Measurements from ENCODE around the gene LRRC23. TPM values are rescaled to one million over a fixed set of nuclear protein-coding genes. Genes with fewer than 3 reads are reported as not detected.

Gene LRRC23
- total and polyA plus RNA-seq, 2 donors from 2014 or later, result 16.6 to 19.7 TPM

- no peak for TF ChIP-seq CTCF (IDR thresholded peaks at IDR 0.05; ENCODE audit: borderline replicate concordance, extremely low read depth, insufficient read depth)
- H3K4me1 ChIP-seq (ENCODE audit: control insufficient read depth in 2 of 3, insufficient read depth in 2 of 3, low read depth in 1 of 3, low read length in 3 of 3), result peaks cover 0 to 41% (median 27%) of the 10 kb centered on the region in 3 donors
- H3K27me3 ChIP-seq (ENCODE audit: control insufficient read depth, insufficient read depth, low read length), result no peaks in the 10 kb centered on the region
- no peak for FAIRE-seq
- peak overlapping the region in 1 of 3 donors; percentile 72 for H3K4me3 ChIP-seq (ENCODE audit: low read length in 3 of 3)
- H3K9me3 ChIP-seq (ENCODE audit: control insufficient read depth in 2 of 3, insufficient read depth in 1 of 3, low read length in 3 of 3), result no peaks in the 10 kb centered on the region
- no peaks in the 10 kb centered on the region for H3K36me3 ChIP-seq (ENCODE audit: control insufficient read depth in 2 of 3, insufficient read depth in 3 of 3, low read length in 3 of 3)
- no peak for DNase-seq
- peak overlapping the region in 1 of 3 donors; percentile 83 for H3K9ac ChIP-seq (ENCODE audit: low read length in 3 of 3)
- intact Hi-C loops (cut with DNase I), result no loop called here
- H3K27ac ChIP-seq (ENCODE audit: low read depth in 2 of 2, low read length in 2 of 2), result peak overlapping the region; percentile 97 to 99
Observed at GRCh38 chr12:6925239-6925539, 20.6 kb downstream of the LRRC23 start.

- peak overlapping the region; percentile 12 to 83 (median 80) for H3K9ac ChIP-seq (ENCODE audit: low read length in 3 of 3)
- intact Hi-C loops (cut with DNase I), result no loop called here
- H3K4me1 ChIP-seq (ENCODE audit: control insufficient read depth in 2 of 3, insufficient read depth in 2 of 3, low read depth in 1 of 3, low read length in 3 of 3), result peaks cover 0 to 41% (median 27%) of the 10 kb centered on the region in 3 donors
- H3K27ac ChIP-seq (ENCODE audit: low read depth in 2 of 2, low read length in 2 of 2), result peak overlapping the region; percentile 97 to 99
- TF ChIP-seq CTCF (IDR thresholded peaks at IDR 0.05; ENCODE audit: borderline replicate concordance, extremely low read depth, insufficient read depth), result peak; percentile 2
- peak overlapping the region; percentile 45 to 72 (median 59) for H3K4me3 ChIP-seq (ENCODE audit: low read length in 3 of 3)
- FAIRE-seq (no peak), DNase-seq (peak; percentile 63 to 88 (median 83))
- H3K27me3 ChIP-seq (ENCODE audit: control insufficient read depth, insufficient read depth, low read length), result no peaks in the 10 kb centered on the region
- no peaks in the 10 kb centered on the region for H3K9me3 ChIP-seq (ENCODE audit: control insufficient read depth in 2 of 3, insufficient read depth in 1 of 3, low read length in 3 of 3)
- no peaks in the 10 kb centered on the region for H3K36me3 ChIP-seq (ENCODE audit: control insufficient read depth in 2 of 3, insufficient read depth in 3 of 3, low read length in 3 of 3)
Observed at GRCh38 chr12:6925540-6926279, 21.1 kb downstream of the LRRC23 start.

GRCh38 chr12:6927379-6928021, 22.9 kb downstream of the LRRC23 start, which contains the start of gene ATN1:
Gene ATN1, plus strand, starts transcription at chr12:6927959. Its CDS starts 6,043 bp downstream, at chr12:6934002.
- Histone ChIP-seq H3K27me3 (ENCODE audit: control insufficient read depth, insufficient read depth, low read length) (no peaks in the 10 kb centered on the region), H3K36me3 (ENCODE audit: control insufficient read depth in 2 of 3, insufficient read depth in 3 of 3, low read length in 3 of 3) (peaks cover 0 to 3% (median 2%) of the 10 kb centered on the region in 3 donors), H3K4me3 (ENCODE audit: low read length in 3 of 3) (peak within 1 kb of the TSS; percentile 75 to 78 (median 76)), H3K9me3 (ENCODE audit: control insufficient read depth in 2 of 3, insufficient read depth in 1 of 3, low read length in 3 of 3) (no peaks in the 10 kb centered on the region), H3K9ac (ENCODE audit: low read length in 3 of 3) (peak within 1 kb of the TSS; percentile 61 to 83 (median 78)), H3K27ac (ENCODE audit: low read depth in 2 of 2, low read length in 2 of 2) (peak within 1 kb of the TSS; percentile 97 to 99), H3K4me1 (ENCODE audit: control insufficient read depth in 2 of 3, insufficient read depth in 2 of 3, low read depth in 1 of 3, low read length in 3 of 3) (peaks cover 0 to 47% (median 34%) of the 10 kb centered on the region in 3 donors)
- no peak for TF ChIP-seq CTCF (IDR thresholded peaks at IDR 0.05; ENCODE audit: borderline replicate concordance, extremely low read depth, insufficient read depth)
- no peak for FAIRE-seq
- intact Hi-C loops (cut with DNase I), result no loop called here
- peak; percentile 91 to 97 (median 94) for DNase-seq
